NCI-H2081 (cell line): ENCODE measurements around the gene KLHL21.
"Not testable (repeated sequence)": the region's sequence is repeated elsewhere in the genome, so short reads cannot be mapped to it uniquely, and the experiment has no call there.

Source experiments
- DNase-seq, 2 experiments: peaks; one replicate each; lab custom pipeline; 2025; lab: John Stamatoyannopoulos, UW

The KLHL21 gene

GRCh38 chr1:6584126-6585080 lies 18.3 kb downstream of the KLHL21 start:
- DNase-seq = no peak

- no peak for DNase-seq
These were observed 20.3 kb downstream of the KLHL21 start for GRCh38 chr1:6582370-6582769.

- DNase-seq = peak in 1 of 2 experiments; percentile 33
These were observed 20.9 kb downstream of the KLHL21 start for GRCh38 chr1:6581561-6582305.

GRCh38 chr1:6580593-6581409 lies 21.9 kb downstream of the KLHL21 start:
- no peak for DNase-seq

GRCh38 chr1:6580119-6580592 lies 22.5 kb downstream of the KLHL21 start:
- no peak for DNase-seq

GRCh38 chr1:6579374-6580118 lies 23.1 kb downstream of the KLHL21 start, which contains the start of gene ZBTB48:
Gene ZBTB48 (plus strand): TSS chr1:6579994. CDS start chr1:6580610, 616 bp downstream.
- DNase-seq = peak; percentile 99

GRCh38 chr1:6578624-6579373 lies 23.9 kb downstream of the KLHL21 start:
- no peak for DNase-seq

- DNase-seq = no peak
These were observed 24.7 kb downstream of the KLHL21 start for GRCh38 chr1:6577831-6578525.

GRCh38 chr1:6574818-6575217 lies 27.9 kb downstream of the KLHL21 start:
- no peak for DNase-seq

- no peak for DNase-seq
These were observed 28.5 kb downstream of the KLHL21 start for GRCh38 chr1:6574025-6574620.

- DNase-seq = no peak
These were observed 29.9 kb downstream of the KLHL21 start for GRCh38 chr1:6572653-6573383.

- DNase-seq = no peak
These were observed 31.7 kb downstream of the KLHL21 start for GRCh38 chr1:6570987-6571386.

- no peak for DNase-seq
These were observed 32.6 kb downstream of the KLHL21 start for GRCh38 chr1:6570100-6570499.

- DNase-seq = no peak
These were observed 33.6 kb downstream of the KLHL21 start for GRCh38 chr1:6569033-6569432.

GRCh38 chr1:6560267-6560666 lies 42.4 kb downstream of the KLHL21 start:
- no peak for DNase-seq

- DNase-seq = not testable (repeated sequence)
These were observed 43.5 kb downstream of the KLHL21 start for GRCh38 chr1:6559161-6559560.

- no peak for DNase-seq
These were observed 45.1 kb downstream of the KLHL21 start for GRCh38 chr1:6557597-6557996.

- DNase-seq = no peak
These were observed 47.5 kb downstream of the KLHL21 start, which contains the start of gene TAS1R1 for GRCh38 chr1:6554907-6555778. Gene TAS1R1 (plus strand): TSS chr1:6555307. CDS start chr1:6555374, 67 bp downstream.
